Natural killer cell (primary cell): ENCODE measurements around the gene INPP5F. TPM values are rescaled to one million over a fixed set of nuclear protein-coding genes. Genes with fewer than 3 reads are reported as not detected.
"Not testable (repeated sequence)": the region's sequence is repeated elsewhere in the genome, so short reads cannot be mapped to it uniquely, and the experiment has no call there.

ENCODE experiments used
- ATAC-seq, 3 donors: fragments of 150-1000 bp in 2 of 3; fragments of 200-7000 bp in 1 of 3; cut with Tn5 transposase; 1 replicate in 1 of 3; 2 replicates in 2 of 3; pipeline ENCODE4 v1.10.0; 2021; ENCODE audit warnings: mild to moderate bottlenecking in 2 of 3, moderate library complexity in 2 of 3
- DNase-seq, 2 donors: peaks; one replicate each; pipeline versions ENCODE4 v3.0.0 to v3.0.0-alpha.2; 2013 to 2021; ENCODE audit warnings: mixed read lengths in 1 of 2
- H3K27ac ChIP-seq: one replicate; pipeline ENCODE4 v1.5.1; 2013; ENCODE audit warnings: mild to moderate bottlenecking, low read length
- H3K27me3 ChIP-seq: one replicate; pipeline ENCODE4 v1.6.1; 2013; ENCODE audit warnings: low read length; ENCODE audit not compliant: control insufficient read depth, insufficient read depth
- H3K36me3 ChIP-seq: one replicate; pipeline ENCODE4 v1.6.1; 2013; ENCODE audit warnings: low read length; ENCODE audit not compliant: control insufficient read depth, insufficient read depth
- H3K4me1 ChIP-seq: one replicate; pipeline ENCODE4 v1.6.1; 2013; ENCODE audit warnings: low read length; ENCODE audit not compliant: control insufficient read depth, insufficient read depth
- H3K4me3 ChIP-seq: one replicate; pipeline ENCODE4 v1.5.1; 2013; ENCODE audit warnings: low read length
- H3K9me3 ChIP-seq: one replicate; pipeline ENCODE4 v1.6.1; 2013; ENCODE audit warnings: low read length; ENCODE audit not compliant: control insufficient read depth, insufficient read depth
- H3K27ac Mint-ChIP-seq, 2 donors: one replicate each; pipeline ENCODE4 v1.8.0; 2022; ENCODE audit warnings: mild to moderate bottlenecking in 2 of 2, mixed read lengths in 2 of 2, moderate library complexity in 1 of 2
- H3K27me3 Mint-ChIP-seq, 2 donors: one replicate each; pipeline ENCODE4 v1.8.0; 2022; ENCODE audit warnings: low read depth in 2 of 2, mixed read lengths in 2 of 2
- H3K36me3 Mint-ChIP-seq: one replicate; pipeline ENCODE4 v1.8.0; 2022; ENCODE audit warnings: mixed read lengths
- H3K4me1 Mint-ChIP-seq, 2 donors: one replicate each; pipeline ENCODE4 v1.8.0; 2022; ENCODE audit warnings: mixed read lengths in 2 of 2
- H3K4me3 Mint-ChIP-seq: one replicate; pipeline ENCODE4 v1.8.0; 2022; ENCODE audit warnings: mild to moderate bottlenecking, moderate library complexity, mixed read lengths
- H3K9me3 Mint-ChIP-seq, 2 donors: one replicate each; pipeline ENCODE4 v1.8.0; 2022; ENCODE audit warnings: mixed read lengths in 2 of 2
- WGBS: methylation state at CpG from one replicate; pipeline ENCODE4 v1.1.7; 2013; ENCODE audit warnings: missing lambda C conversion rate; ENCODE audit not compliant: insufficient coverage; 5-methylcytosine and 5-hydroxymethylcytosine counted together
- intact Hi-C: fragments of 100-400 bp; cut with micrococcal nuclease; formaldehyde crosslinking; loops from one replicate; pipeline ENCODE4 v1.14.2; 2022
- total RNA-seq, 4 donors: library from RNA; stranded (reverse); fragments of 120-200 nt in 1 of 4; gene quantifications; one replicate each; pipeline versions ENCODE4 v1.2.3 to v1.2.4, GENCODE V29; 2013 to 2022
- TF ChIP-seq, protein P1 (sequence below): fragments of 200-600 bp; IDR thresholded peaks from one replicate; pipeline ENCODE4 v1.8.0; 2022; ENCODE audit warnings: antibody characterized with exemption

The INPP5F gene
- total RNA-seq, 3 donors from 2014 or later (not counting 1 experiment from before 2014, with no cell fraction given), result 12.8 to 18.2 (median 15.8) TPM

DNA sequence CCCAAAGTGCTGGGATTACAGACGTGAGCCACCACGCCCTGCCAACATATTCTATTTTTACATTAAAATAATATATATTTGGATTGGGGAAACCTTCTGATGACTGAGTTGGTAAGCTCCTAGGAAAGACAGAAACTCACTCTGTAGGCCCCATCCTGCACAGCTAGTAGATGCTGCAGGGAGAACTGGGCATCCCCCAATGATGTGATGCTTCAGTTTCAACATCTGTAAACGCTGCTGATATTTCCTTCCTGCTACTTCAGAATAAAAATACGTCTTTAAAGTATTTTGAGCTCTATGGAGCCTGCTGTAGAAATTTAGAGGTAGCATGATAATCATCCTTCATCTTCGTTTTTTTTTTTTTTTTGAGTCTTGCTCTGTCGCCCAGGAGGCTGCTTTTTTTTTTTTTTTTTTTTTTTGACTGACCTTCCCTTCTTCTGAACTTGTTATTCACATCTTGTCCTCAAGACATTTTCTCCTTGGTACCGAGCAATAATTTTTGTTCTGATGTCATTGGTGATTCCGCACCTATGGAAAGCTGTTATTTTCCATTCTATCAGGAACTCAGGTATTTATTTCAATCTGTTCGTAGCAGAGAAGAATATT is 21.8 kb upstream of the INPP5F start:
- H3K4me3 Mint-ChIP-seq, result no peak overlapping the region
- H3K4me3 ChIP-seq, result no peak overlapping the region
- 76% methylated on average over 5 of the region's 9 CpGs for WGBS
- DNase-seq (no peak), ATAC-seq (no peak)
- peaks cover 0 to 3% of the 10 kb centered on the region in 2 donors for H3K27me3 Mint-ChIP-seq
- peaks cover 2 to 4% of the 10 kb centered on the region in 2 donors for H3K9me3 Mint-ChIP-seq
- H3K36me3 Mint-ChIP-seq, result no peaks in the 10 kb centered on the region
- H3K27ac Mint-ChIP-seq, result no peak overlapping the region
- H3K27ac ChIP-seq, result peak overlapping the region; percentile 81
- H3K36me3 ChIP-seq, result no peaks in the 10 kb centered on the region
- H3K4me1 Mint-ChIP-seq, result no peaks in the 10 kb centered on the region
- H3K9me3 ChIP-seq, result peaks cover 6% of the 10 kb centered on the region
- H3K27me3 ChIP-seq, result no peaks in the 10 kb centered on the region
- TF ChIP-seq, protein P1, sequence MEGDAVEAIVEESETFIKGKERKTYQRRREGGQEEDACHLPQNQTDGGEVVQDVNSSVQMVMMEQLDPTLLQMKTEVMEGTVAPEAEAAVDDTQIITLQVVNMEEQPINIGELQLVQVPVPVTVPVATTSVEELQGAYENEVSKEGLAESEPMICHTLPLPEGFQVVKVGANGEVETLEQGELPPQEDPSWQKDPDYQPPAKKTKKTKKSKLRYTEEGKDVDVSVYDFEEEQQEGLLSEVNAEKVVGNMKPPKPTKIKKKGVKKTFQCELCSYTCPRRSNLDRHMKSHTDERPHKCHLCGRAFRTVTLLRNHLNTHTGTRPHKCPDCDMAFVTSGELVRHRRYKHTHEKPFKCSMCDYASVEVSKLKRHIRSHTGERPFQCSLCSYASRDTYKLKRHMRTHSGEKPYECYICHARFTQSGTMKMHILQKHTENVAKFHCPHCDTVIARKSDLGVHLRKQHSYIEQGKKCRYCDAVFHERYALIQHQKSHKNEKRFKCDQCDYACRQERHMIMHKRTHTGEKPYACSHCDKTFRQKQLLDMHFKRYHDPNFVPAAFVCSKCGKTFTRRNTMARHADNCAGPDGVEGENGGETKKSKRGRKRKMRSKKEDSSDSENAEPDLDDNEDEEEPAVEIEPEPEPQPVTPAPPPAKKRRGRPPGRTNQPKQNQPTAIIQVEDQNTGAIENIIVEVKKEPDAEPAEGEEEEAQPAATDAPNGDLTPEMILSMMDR, result no peak
- H3K4me1 ChIP-seq, result peaks cover 17% of the 10 kb centered on the region
- intact Hi-C loops, result no loop called here

DNA sequence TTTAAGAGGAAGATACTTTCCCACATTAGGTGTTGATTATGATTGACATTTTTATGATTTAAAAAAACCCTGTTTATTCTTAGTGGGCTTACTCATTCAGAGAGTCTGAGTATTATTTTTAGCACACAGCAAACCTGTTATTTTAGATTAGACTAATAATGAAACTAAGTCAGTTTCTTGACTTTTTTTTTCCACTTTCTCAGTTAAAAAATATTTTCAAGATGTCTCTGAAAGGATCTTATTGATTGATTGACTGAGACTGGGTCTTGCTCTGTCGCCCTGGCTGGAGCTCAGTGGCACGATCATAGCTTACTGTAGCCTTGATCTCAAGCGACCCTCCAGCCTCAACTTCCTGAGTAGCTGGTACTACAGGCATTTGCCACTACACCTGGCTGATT is 20.4 kb upstream of the INPP5F start:
- no peaks in the 10 kb centered on the region for H3K27me3 ChIP-seq
- H3K36me3 ChIP-seq, result no peaks in the 10 kb centered on the region
- DNase-seq (no peak), ATAC-seq (no peak)
- H3K9me3 ChIP-seq, result peaks cover 6% of the 10 kb centered on the region
- peak overlapping the region; percentile 81 for H3K27ac ChIP-seq
- Mint-ChIP-seq H3K4me1 (no peaks in the 10 kb centered on the region), H3K9me3 (peaks cover 2 to 4% of the 10 kb centered on the region in 2 donors), H3K36me3 (no peaks in the 10 kb centered on the region), H3K27ac (no peak overlapping the region), H3K4me3 (no peak overlapping the region), H3K27me3 (peaks cover 0 to 3% of the 10 kb centered on the region in 2 donors)
- TF ChIP-seq, protein P1, result no peak
- intact Hi-C loops, result no loop called here
- peaks cover 17% of the 10 kb centered on the region for H3K4me1 ChIP-seq
- 37% methylated on average over 2 of the region's 3 CpGs for WGBS
- no peak overlapping the region for H3K4me3 ChIP-seq

DNA sequence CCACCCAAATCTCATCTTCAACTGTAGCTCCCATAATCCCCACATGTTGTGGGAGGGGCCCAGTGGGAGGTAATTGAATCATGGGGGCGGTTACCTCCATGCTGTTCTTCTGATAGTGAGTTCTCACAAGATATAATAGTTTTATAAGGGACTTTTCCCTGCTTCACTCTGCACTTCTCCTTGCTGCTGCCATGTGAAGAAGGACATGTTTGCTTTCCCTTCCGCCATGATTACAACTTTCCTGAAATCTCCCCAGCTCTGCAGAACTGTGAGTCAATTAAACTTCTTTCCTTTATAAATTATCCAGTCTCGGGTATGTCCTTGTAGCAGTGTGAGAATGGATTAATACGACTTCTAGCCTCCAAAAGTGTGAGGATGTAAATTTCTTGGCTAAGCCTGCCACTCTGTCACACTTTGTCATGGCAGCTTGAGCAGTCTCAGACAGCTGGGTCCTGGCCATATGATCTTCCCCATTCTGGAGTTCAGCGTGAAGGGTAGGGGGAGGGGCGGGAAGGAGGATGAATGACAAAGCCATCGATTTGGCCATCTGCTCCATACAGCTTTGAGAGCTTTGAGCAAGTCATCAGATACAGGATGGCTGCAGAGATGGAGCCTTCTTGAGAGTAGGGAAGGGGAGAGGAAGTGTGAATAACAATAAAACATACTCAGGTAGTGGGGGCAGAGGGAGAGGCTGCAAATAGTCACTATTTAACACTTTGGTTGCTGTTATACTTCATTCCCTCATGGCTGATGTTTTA is 19.1 kb upstream of the INPP5F start:
- TF ChIP-seq, protein P1, result no peak
- no peak for ATAC-seq
- H3K9me3 Mint-ChIP-seq, result peaks cover 2 to 4% of the 10 kb centered on the region in 2 donors
- 66% methylated on average over 5 of the region's 7 CpGs for WGBS
- no peaks in the 10 kb centered on the region for H3K27me3 ChIP-seq
- no peak overlapping the region for H3K27ac ChIP-seq
- intact Hi-C loops, result no loop called here
- no peak for DNase-seq
- H3K4me1 Mint-ChIP-seq, result no peaks in the 10 kb centered on the region
- peaks cover 17% of the 10 kb centered on the region for H3K4me1 ChIP-seq
- H3K36me3 ChIP-seq, result no peaks in the 10 kb centered on the region
- H3K9me3 ChIP-seq, result peaks cover 6% of the 10 kb centered on the region
- no peak overlapping the region for H3K27ac Mint-ChIP-seq
- H3K27me3 Mint-ChIP-seq, result no peaks in the 10 kb centered on the region
- no peaks in the 10 kb centered on the region for H3K36me3 Mint-ChIP-seq
- H3K4me3 ChIP-seq, result no peak overlapping the region
- H3K4me3 Mint-ChIP-seq, result no peak overlapping the region

DNA sequence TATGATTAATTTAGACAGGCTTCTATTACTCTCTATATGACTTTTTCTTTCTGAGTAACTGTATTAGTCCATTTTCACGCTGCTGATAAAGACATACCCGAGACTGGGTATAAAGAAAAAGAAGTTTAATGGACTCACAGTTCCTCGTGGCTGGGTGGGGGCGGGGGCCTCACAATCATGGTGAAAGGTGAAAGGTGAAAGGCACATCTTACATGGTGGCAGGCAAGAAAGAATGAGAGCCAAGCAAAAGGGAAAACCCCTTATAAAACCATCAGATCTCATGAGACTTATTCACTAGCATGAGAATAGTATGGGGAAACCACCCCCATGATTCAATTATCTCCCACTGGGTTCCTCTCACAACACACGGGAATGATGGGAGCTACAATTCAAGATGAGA is 18.5 kb upstream of the INPP5F start:
- intact Hi-C loops, DNase-seq, H3K36me3 ChIP-seq, ATAC-seq, H3K36me3 Mint-ChIP-seq, H3K9me3 ChIP-seq, H3K27ac ChIP-seq, H3K4me3 ChIP-seq, H3K27me3 Mint-ChIP-seq, H3K27me3 ChIP-seq, H3K27ac Mint-ChIP-seq, H3K4me1 Mint-ChIP-seq, H3K9me3 Mint-ChIP-seq, H3K4me3 Mint-ChIP-seq: not testable (repeated sequence)
- peaks cover 17% of the 10 kb centered on the region for H3K4me1 ChIP-seq
- 81% methylated on average over 4 of the region's 5 CpGs for WGBS

DNA sequence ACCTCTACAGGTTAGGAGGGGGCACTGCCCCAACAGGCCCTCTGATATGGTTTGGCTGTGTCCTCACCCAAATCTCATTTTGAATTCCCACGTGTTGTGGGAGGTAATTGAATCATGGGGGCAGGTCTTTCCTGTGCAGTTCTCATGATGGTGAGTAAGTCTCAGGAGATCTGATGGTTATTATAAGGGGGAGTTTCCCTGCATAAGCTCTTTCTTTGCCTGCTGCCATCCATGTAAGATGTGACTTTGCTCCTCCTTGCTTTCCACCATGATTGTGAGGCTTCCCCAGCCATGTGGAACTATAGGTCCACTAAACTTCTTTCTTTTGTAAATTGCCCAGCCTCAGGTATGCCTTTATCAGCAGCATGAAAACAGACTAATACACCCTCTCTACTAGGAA is 14.9 kb upstream of the INPP5F start:
- H3K36me3 Mint-ChIP-seq, H3K27ac Mint-ChIP-seq, intact Hi-C loops, H3K36me3 ChIP-seq, H3K27ac ChIP-seq, H3K4me3 Mint-ChIP-seq, H3K9me3 ChIP-seq, H3K9me3 Mint-ChIP-seq, H3K27me3 ChIP-seq, H3K4me3 ChIP-seq, H3K4me1 Mint-ChIP-seq, DNase-seq, H3K4me1 ChIP-seq, ATAC-seq, H3K27me3 Mint-ChIP-seq: not testable (repeated sequence)
- 75% methylated on average over 1 of the region's 1 CpG for WGBS
